Renal cortical epithelial cell (primary cell): ENCODE results near the gene PDE4B. TPM values are rescaled to one million over a fixed set of nuclear protein-coding genes. Genes with fewer than 3 reads are reported as not detected.
"Not testable (repeated sequence)": the region's sequence is repeated elsewhere in the genome, so short reads cannot be mapped to it uniquely, and the experiment has no call there.

Experiments
- DNase-seq: peaks from one replicate; pipeline ENCODE4 v3.0.0-alpha.2; 2011; ENCODE audit warnings: low read depth
- total RNA-seq: library from RNA; depleted of rRNA; stranded (reverse); fragments of >200 nt; gene quantifications from 2 replicates; pipeline ENCODE4 v1.2.3, GENCODE V29; 2014

Gene PDE4B
- total RNA-seq, 1 donor from 2014 or later: 0.70 TPM

DNA sequence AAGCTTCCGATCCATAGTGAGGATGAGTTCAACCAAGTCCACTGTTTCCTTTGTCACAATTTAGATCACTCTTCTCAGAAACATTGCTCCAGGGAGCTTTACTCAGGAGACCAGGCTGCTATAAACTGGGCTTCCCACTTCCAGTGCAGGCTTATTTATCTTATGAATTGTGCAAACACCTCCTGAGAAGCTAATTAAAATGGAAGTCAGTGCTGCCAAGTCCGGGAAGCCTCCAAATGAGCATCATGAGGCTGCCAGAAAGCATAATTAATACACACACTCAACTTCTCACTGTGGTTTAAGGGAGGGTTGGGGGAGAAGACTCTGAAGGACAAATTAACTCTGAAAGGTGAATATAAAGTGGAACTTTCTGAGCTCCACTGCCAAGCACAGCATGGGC is 596.2 kb downstream of the PDE4B start:
- no peak for DNase-seq

DNA sequence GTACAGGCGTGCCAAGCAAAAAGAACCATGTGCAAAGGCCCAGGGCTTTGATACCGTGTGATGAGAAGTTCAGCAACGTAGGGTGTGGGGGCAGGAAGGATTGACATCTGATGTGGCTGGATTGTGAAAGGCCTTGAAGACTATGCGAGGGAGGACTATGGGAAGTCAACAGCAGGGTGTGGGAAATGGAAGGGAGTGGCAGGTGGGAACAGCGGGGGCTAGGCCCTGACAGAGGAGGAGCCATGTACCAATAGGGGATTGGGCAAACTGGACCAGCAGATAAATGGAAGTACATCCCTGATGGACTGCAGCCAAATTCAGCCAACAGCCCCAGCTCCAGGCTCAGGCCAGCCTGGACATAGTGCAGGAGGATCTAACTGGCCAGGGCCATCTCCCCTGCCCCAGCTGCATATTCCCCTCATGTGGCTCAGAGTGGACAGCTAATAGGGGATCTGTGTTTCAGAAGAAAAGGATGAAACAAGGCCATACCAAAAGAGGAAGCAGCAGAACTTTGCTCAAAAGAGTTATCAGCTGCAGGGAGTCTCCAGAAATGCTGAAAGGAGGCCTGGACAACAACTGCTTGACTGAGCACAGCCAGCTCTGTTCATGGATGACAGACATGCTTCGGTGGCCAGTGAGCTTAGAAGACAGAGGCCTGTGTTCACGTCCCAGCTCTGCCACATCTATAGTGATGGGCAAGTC is 601.0 kb downstream of the PDE4B start:
- DNase-seq: no peak

DNA sequence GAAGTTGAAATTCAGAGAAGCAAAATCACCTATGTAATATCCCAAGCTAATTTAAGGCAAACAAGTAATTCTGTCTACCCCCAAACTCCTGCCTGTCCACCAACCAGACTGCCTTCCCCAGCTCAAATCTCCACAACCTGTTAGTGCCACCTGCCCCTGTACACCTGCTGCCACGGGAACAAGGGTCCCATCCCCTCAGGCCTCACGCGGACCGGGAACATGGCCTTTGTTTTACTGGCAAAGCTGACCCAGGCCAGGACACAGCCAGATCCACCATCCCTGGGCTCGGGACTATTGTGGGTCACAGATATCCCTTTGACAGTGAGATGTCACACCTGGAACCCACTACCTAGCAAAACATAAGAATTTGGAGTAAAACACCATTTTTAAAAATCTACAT is 601.9 kb downstream of the PDE4B start:
- no peak for DNase-seq

DNA sequence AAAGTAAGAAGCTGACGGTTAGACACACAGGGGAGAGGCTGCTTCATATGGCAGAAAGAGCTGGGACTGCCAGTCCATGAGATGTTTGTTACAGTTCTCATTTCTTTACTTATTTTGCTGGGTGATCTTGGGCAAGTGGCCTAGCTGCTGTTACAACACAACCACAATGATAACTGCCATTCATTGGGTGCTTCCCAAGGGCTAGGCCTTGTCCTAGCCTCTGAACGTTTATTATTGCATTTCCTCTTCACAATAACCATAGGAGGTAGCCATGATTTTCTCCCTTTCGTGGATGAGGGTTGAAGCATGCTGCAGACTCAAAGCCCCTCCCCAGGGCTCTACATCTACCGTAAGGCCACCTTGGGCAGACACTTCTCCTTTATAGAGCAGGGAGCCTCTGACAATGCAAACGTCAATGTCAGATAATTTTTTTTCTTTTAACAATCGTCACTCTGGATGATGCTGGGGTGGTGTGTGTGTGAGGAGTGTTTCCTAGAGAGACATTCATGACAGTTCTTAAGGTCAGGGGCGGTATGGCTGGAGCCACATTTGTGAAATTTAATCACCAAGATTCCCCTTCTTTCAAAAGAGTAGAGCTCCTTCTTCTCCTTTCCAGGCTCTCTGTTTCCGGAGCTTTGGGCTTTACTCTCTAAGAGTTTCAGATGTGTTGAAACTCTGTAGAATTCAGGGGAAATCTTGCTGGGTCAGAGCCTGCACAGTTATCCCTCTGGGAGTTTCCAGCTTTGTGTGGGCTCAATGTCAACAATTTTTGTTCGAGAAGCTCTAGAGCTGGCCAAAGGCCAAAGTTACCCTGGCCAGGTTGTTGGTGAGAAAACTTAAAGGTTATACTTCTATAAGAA is 602.7 kb downstream of the PDE4B start:
- DNase-seq: peak; percentile 54

DNA sequence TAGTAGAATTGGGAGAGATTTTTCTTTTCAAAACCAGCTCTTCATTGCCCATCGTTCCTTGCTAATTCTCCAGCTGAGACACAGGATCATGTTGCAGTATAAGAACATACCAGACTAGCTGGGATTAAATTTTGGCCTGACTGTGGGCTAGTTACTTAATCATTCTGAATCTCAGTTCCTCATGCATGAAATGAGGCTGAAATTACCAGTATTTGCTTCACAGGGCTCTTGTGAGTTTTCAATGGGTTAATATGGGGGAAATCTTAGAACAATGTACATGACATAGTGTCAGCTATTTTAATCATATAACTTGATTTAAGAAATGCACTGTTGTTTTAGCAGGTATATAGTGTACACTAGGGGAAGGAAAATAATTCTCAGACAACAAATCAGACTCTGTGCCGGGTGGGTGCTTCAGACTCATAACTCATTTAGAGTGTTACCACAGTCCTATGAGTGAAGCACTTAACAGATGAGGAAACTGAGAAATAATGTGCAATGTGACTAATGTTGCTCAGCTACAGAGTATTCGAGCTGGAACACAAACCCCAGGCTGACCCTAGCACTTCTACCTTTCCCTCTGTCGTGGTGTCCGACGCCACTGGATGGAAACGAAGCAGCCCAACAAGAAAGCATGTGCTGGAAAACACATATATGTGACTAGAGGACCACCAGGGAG is 603.7 kb downstream of the PDE4B start:
- peak; percentile 52 for DNase-seq

DNA sequence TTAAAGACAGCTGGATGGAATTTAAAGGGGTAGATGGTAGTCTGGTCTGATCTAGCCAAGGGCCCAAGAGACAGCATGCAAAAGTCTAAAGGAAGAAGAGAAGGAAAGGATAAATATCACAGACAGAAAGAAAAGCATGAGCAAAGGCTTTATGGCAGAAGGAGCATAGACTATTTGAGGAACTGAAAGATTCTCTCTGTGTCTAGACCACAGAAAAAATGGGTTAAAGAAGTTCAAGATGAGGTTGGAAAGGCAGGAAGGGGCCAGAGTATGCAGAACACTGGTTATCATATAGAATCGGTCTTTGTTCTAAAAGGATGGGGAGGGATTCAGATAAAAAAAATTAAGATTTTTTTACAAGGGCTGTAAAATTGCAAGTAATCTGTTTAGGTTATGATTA is 604.5 kb downstream of the PDE4B start:
- no peak for DNase-seq

DNA sequence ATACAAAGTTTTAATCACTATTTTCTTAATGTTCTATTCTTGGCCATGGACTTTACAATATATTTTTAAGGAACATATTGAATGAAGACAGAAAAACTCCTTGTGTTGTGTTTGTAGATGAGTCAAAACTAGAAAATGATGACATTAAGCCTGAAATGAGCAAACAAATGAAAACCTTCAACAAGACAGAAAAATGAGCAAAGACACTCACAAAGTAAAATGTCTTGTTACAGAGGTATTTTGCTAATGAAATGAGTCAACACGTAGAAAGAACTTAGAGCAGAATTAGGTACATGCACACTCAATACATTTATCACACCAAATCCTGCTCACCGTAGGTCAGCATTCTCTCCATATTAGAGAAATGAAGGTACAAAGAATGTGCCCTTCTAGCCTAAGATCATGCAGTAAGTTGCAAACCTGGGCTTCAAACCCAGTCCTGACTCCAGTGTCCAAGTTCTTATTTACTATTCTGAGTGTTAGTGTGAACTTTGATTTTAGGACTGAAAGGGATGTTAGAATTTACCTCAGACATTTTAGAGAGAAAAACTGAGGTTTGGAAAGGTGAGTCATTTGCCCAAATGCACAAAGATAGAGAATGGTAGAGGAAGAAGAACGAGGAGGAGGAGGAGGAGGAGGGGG is 607.3 kb downstream of the PDE4B start:
- no peak for DNase-seq

DNA sequence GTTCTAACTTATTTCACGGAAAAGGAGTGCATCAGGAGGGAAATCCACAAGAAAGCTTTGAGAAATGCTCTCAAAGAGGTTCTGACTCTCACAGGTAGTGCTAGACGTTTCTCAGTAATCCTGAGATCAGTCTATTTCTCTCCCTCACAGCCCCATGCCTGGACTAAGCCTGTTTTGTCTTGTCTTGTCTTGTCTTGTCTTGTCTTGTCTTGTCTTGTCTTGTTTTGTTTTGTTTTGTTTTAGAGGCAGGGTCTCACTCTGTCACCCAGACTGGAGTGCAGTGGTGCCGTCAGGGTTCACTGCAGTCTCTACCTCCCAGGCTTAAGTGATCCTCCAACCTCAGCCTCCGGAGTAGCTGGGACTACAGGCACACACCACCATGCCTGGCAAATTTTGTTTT is 608.0 kb downstream of the PDE4B start:
- DNase-seq: no peak

DNA sequence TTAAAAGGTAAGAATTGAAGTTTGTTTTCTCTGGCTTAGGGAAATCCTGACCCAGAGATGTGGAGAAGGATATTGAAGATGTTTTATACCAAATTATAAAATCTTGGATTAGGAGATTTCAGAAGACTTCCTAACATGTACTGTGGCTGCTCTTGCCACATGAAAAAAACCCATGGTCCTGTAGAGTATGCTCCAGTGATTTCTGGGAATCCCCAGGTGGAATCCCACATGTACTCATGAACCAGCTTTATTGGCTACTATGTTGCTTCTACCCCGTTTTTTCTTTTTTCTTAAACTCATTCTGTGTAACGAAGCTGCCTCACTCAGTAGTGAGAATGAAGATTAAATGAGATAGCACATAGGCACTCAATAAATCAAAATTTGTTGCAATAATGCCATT is 608.5 kb downstream of the PDE4B start:
- peak; percentile 72 for DNase-seq

DNA sequence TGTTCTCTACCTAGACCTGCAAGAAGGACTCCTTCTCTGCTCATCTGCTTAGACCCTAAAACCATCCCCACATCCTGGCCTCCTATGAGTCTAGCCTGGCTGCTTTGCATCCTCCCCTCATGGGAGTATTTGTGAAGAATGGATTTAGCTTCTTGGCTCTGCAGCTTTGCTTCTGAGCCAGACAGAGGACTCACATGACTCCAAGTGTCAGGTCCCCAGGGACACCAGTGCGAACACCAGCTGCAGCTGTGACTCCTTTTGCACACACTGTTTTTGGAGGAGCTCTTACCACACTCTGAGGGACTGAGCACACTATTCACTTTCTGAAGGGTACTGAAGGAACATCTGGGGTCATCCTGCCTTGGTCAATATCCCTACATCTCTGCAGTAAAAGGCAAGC is 609.5 kb downstream of the PDE4B start:
- no peak for DNase-seq

DNA sequence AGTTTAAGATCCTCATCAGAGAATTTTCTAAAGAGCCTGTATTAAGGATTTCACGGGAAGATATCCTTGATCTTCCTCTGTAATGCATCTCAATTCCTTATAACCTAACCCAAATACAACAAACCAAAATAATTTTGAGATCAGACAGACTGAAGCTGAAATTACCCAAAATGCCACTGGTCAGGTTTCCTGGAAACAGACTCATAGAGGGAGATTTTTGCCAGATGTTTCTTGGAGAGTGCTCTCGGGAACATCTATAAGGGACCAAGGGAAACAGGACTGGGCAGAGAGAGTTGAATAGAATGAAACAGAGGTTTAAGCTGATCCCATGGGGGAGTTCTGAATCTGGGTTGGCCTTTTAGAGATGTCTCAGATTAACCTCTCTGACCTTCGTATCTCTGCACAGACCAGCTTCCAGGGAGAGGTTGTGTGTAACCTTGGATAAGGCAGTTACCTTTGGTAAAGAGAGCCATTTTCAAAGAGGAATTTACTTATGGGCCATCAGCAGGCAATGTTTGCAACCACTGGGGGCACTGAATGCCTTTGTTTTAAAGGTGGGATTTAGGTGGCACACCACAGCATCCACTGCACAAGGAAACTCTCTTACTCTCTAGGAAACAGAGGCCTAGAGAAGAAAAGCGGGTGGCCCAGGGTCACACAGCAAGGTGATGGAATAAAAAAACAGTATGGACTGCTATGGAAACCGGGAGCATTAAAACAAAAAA is 610.5 kb downstream of the PDE4B start:
- no peak for DNase-seq

DNA sequence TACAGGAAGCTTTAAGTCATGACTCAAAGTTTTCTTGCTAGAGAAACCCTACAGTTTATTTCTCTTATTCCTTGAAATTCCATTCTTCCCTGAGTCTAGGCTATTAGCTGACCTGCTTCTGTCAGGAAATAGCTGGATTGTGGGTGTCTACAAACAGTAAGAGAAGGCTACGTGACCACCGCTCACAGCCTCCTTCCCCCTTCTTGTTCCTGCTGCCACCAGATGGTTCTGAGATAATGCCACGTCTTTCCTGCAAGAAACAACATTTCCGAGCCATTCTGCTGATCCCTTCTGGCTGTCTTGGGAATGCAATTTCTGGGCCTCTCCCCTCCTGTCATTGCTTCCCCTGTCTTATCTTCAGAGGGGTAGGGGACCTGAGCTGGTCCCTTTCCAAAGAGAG is 612.4 kb downstream of the PDE4B start:
- no peak for DNase-seq

DNA sequence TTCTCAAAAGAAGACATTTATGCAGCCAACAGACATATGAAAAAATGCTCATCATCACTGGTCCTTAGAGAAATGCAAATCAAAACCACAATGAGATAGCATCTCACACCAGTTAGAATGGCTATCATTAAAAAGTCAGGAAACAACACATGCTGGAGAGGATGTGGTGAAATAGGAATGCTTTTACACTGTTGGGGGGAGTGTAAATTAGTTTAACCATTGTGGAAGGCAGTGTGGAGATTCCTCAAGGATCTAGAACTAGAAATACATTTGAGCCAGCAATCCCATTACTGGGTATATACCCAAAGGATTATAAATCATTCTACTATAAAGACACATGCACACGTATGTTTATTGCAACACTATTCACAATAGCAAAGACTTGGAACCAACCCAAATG is 618.8 kb downstream of the PDE4B start:
- not testable (repeated sequence) for DNase-seq

DNA sequence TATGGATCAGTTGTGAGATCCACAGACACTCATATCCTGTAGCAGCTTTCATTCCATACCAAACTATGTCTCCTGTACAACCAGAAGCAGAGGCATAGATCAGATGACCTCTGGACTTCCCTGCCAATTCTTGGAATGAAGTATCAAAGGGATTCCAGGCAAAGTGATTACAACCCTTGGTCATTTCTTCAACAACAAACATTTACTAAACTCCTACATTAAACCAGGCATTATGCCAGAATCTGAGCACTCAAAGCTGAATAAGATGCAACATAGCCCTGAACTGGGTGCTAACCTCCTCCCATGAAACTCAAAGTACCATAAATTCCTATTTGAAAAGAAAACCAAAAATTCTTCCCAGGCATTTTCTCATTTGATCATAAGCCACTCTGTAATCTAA is 620.0 kb downstream of the PDE4B start:
- peak; percentile 45 for DNase-seq

DNA sequence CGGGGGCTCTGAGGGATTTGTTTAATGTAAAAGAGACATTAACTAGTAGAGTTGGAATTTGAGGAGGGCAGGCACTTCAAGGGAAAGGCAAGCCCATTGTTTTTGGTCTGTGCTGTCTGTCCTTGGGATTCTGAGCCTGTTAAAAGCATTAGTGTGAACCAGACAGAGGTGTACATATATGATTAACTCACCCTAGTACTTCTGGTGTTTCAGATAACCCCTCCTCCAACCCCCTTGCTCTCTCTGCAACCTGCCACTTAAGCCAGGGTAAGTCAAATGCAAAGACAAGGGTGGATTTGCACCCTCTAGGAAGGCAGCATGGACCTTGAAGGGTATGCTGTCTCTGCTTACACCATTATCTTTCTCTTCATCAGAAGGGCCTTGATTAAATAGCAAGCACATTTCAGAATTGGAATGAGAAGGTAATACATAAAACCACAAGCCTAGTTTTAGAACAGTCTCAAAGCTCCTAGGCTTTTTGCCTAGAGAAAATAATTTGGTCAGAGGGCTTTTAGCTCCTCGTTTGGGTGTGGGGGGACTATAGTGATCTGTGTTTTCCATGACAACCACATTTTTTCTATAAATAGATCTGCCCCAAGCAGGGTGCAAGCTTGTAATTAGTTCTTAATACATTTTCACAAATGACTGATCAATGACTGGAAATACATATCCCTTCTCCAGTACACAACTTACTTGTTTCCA is 620.6 kb downstream of the PDE4B start:
- DNase-seq: no peak

DNA sequence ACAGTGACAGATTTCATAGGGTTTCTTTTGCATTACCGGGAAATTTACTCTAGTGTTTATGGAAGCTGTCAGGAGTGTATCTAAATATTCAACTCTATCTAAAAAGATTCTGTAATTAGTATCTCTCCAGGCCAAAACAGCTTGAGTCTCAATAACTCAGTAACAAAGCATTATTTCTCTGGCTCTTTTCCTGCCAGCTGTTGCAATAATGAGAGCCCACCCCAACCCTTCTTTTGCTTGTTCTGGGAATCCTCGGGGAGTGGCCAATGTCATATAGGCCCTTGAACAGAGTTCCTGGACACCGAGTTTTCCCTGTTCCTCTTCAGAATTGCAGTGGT is 621.1 kb downstream of the PDE4B start:
- no peak for DNase-seq

DNA sequence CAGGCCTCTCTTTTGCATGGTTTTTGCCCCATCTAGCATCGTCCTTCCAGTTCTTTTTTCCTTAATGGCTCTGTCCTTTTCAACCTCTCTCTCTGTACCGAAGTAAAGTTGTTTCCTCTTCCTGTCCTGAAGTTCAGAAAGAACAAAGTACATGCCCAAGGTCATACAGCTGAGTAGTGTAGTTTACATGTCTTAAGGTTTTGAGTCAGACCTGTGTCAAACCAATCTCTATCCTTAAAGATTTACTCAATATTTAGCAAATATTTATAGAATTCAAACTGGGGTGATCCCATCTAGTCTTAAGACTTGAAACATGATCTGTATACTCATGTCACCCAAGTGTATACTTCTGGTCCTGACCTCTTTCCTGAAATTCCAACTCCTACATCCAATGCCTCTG is 622.6 kb downstream of the PDE4B start:
- no peak for DNase-seq

DNA sequence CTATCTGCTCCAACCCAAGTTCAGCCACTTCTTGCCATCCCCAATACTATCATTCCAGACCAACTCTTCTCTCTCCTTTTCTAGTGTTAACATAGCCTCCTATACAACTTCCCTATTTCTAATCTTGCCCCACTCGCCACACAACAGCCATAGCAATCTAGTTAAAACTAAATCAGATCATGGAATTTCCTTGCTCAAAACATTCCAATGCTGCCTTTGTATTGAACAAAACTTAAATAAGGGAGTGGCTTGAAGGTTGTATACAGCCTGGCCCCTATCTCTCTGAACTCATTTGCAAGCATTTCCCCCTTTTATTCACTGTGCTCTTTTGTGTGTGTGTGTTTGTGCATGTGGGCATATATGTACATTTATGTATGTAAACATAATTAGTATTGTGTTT is 623.2 kb downstream of the PDE4B start:
- no peak for DNase-seq

DNA sequence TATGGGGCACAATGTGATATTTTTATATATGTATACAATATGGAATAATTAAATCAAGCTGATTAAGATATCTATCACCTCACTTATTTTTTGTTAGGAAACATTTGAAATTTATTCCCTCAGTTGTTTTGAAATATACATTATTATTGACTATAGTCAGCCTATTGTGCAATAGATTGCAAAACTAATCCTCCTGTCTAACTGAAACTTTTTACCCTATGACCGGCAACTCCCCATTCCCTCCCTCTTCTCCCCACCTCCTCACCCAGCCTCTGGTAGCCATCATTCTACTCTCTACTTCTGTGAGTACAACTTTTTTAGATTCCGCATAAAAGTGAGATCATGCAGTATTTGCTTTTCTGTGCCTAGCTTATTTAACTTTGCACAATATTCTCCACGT is 623.6 kb downstream of the PDE4B start:
- no peak for DNase-seq

DNA sequence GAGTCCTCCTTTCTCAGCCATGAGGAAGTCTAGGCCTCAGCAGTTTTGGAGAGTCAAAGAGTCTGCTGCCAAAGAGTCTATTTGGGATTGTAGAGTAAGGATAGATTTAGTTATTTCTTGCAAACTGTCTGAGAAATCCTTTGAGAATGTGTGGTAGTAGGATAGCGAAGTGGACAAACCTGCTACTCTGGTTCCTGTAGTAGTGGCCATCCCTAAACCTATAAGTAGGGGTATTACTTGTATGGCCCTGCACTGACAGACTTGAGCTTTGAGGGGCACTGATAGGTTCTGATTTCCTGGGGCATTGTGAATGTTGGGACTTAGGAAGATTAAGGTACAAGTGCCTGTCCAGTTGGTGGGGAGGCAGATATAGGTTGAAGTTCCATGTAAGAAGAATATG is 625.3 kb downstream of the PDE4B start:
- DNase-seq: no peak

DNA sequence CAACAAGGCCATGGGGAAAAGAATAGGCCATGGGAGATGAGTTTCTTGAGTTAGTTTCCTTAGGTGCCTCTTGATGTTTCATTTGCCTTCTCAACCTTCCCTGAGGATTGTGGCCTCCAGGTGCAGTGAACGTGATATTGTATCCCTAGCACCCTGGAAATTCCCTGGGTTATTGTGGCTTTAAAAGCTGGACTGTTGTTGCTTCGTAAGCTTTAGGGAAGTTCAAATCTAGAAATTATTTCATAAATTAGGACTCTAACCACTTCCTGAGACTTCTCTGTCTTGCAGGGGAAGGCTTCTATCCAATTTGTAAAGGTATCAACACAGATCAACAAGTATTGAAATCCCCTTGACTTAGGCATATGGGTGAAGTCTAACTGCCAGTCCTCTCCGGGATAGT is 627.5 kb downstream of the PDE4B start:
- DNase-seq: not testable (repeated sequence)
